Measurements from ENCODE around the gene CDKAL1.

The CDKAL1 gene

GRCh38 chr6:20559924-20560551 lies 25.8 kb downstream of the CDKAL1 start:
- H3K4me3 ChIP-seq (ENCODE audit: low read depth, low read length): no peak overlapping the region
- no peak for TF ChIP-seq CTCF (IDR thresholded peaks at IDR 0.05; ENCODE audit: insufficient read depth, low read length, missing control alignments)
- ChIA-PET CTCF (interaction anchor here (0.6 to 2.5 kb wide), 4 partner anchors 10 to 1209 kb away, joined by 3 to 33 read pairs (median 6); partner anchors contain the start of gene SOX4), POLR2A (interaction anchor here (0.6 kb wide), 1 partner anchor 1028 kb away, joined by 3 read pairs; no protein-coding TSS in a partner anchor)
- no peak for DNase-seq (ENCODE audit: low read depth, low spot score)

- TF ChIP-seq CTCF (IDR thresholded peaks at IDR 0.05; ENCODE audit: insufficient read depth, low read length, missing control alignments): no peak
- no peak overlapping the region for H3K4me3 ChIP-seq (ENCODE audit: low read depth, low read length)
- no peak for DNase-seq (ENCODE audit: low read depth, low spot score)
- ChIA-PET CTCF (interaction anchor here (0.8 to 6.4 kb wide), 14 partner anchors 8 to 1708 kb away, joined by 3 to 128 read pairs (median 4); partner anchors contain the start of gene SOX4), POLR2A (interaction anchor here (1.3 to 1.4 kb wide), 2 partner anchors 1025 to 1031 kb away, joined by 5 to 6 read pairs; no protein-coding TSS in a partner anchor)
These were observed 29.1 kb downstream of the CDKAL1 start for GRCh38 chr6:20563377-20563776.

GRCh38 chr6:20564269-20564668 lies 30.0 kb downstream of the CDKAL1 start:
- ChIA-PET CTCF (interaction anchor here (0.8 to 6.4 kb wide), 15 partner anchors 11 to 1707 kb away, joined by 3 to 128 read pairs (median 3); partner anchors contain the start of gene SOX4), POLR2A (interaction anchor here (0.6 to 1.4 kb wide), 3 partner anchors 752 to 1030 kb away, joined by 3 to 6 read pairs (median 5); no protein-coding TSS in a partner anchor)
- TF ChIP-seq CTCF (IDR thresholded peaks at IDR 0.05; ENCODE audit: insufficient read depth, low read length, missing control alignments): no peak
- H3K4me3 ChIP-seq (ENCODE audit: low read depth, low read length): no peak overlapping the region
- DNase-seq (ENCODE audit: low read depth, low spot score): no peak

GRCh38 chr6:20564777-20565176 lies 30.5 kb downstream of the CDKAL1 start:
- H3K4me3 ChIP-seq (ENCODE audit: low read depth, low read length): no peak overlapping the region
- ChIA-PET POLR2A (interaction anchor here (0.6 to 1.3 kb wide), 2 partner anchors 751 to 1024 kb away, joined by 3 to 5 read pairs; no protein-coding TSS in a partner anchor), CTCF (interaction anchor here (1.2 to 6.4 kb wide), 9 partner anchors 10 to 1706 kb away, joined by 3 to 128 read pairs (median 3); partner anchors contain the start of gene SOX4)
- no peak for DNase-seq (ENCODE audit: low read depth, low spot score)
- no peak for TF ChIP-seq CTCF (IDR thresholded peaks at IDR 0.05; ENCODE audit: insufficient read depth, low read length, missing control alignments)

- H3K4me3 ChIP-seq (ENCODE audit: low read depth, low read length): no peak overlapping the region
- no peak for DNase-seq (ENCODE audit: low read depth, low spot score)
- ChIA-PET POLR2A (no interaction called here), CTCF (interaction anchor here (1.2 to 6.4 kb wide), 6 partner anchors 10 to 1584 kb away, joined by 3 to 128 read pairs (median 6); partner anchors contain the start of gene SOX4)
- no peak for TF ChIP-seq CTCF (IDR thresholded peaks at IDR 0.05; ENCODE audit: insufficient read depth, low read length, missing control alignments)
These were observed 31.1 kb downstream of the CDKAL1 start for GRCh38 chr6:20565342-20565741.

- ChIA-PET CTCF (interaction anchor here (1.0 to 6.4 kb wide), 4 partner anchors 9 to 1025 kb away, joined by 3 to 128 read pairs (median 16); partner anchors contain the start of gene SOX4), POLR2A (no interaction called here)
- no peak overlapping the region for H3K4me3 ChIP-seq (ENCODE audit: low read depth, low read length)
- no peak for TF ChIP-seq CTCF (IDR thresholded peaks at IDR 0.05; ENCODE audit: insufficient read depth, low read length, missing control alignments)
- DNase-seq (ENCODE audit: low read depth, low spot score): no peak
These were observed 31.9 kb downstream of the CDKAL1 start for GRCh38 chr6:20566109-20566508.
